DMS153 (cell line): ENCODE measurements around the gene STIMATE.

Experiments used
- DNase-seq: peaks from one replicate; lab custom pipeline; 2025; lab: John Stamatoyannopoulos, UW

STIMATE gene

DNA sequence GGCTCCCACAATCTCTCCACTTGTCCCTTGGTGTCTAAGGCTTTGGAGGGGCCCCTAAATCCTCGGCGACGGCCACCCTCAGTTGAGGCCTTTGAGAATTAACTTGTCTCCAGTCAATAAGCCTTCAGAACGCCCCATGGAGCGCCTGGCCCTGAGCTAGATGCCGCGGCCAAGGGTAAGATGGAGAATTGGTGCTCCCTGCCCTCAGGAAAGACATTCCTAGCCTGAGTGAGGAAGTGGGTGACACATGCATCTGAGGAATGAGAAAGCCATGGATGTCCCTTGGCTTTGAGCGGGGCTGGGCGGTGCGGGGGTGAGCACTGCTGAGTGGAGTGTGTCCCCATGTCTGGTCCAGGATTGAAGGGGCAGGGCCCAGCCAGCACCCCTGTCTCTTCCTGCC lies 80.1 kb downstream of the STIMATE start:
- DNase-seq = no peak

DNA sequence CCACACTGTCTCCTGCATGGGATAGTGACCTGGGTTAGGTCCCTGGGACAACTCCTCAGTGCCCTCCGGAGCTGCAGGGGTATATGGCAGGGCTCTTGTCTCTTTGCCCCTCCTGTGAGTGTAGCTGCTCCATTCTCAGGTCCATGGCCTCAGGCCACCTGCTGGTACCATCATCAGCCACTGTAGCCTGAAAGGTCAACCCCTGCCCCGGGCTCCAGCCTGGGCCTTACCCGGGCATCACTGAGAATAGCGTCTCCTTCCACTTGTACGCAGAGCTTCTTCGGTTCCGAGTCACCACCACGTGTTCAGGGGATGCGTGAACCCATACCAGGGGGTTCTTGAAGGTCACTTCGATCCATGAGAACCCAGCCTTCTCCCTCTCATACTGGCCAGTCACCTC lies 80.7 kb downstream of the STIMATE start:
- no peak for DNase-seq

- no peak for DNase-seq
These were observed 81.1 kb downstream of the STIMATE start for GRCh38 chr3:52816199-52816598.

- DNase-seq = no peak
These were observed 83.5 kb downstream of the STIMATE start for GRCh38 chr3:52813810-52814209.

DNA sequence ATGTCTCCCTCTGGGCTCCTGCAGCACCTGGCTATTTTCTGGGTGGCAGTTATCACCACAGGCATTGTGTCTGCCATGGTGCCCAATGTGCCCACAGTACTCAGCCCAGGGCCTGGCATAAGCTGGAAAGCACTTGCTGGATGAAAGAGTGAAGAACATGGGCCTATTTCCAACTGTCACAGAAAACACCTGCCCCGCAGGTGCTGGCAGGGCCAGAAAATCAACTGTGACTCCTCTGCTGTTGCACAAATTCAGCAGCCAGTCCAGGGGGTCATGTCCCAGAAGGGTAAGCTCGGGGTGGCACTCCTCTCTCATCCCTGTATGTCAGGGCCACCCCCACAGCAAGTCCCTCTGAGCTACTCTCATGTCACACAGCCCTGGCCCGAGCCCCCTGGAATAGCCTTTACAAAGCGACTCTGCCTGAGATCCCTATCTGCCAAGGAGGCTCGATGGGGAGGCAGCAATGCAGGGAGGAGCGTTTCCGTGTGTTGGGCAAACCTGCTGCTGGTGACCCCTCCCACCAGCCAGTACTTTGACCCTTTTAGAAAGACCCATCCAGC lies 85.8 kb downstream of the STIMATE start:
- DNase-seq = no peak

GRCh38 chr3:52810923-52811322 lies 86.4 kb downstream of the STIMATE start:
- DNase-seq = no peak

DNA sequence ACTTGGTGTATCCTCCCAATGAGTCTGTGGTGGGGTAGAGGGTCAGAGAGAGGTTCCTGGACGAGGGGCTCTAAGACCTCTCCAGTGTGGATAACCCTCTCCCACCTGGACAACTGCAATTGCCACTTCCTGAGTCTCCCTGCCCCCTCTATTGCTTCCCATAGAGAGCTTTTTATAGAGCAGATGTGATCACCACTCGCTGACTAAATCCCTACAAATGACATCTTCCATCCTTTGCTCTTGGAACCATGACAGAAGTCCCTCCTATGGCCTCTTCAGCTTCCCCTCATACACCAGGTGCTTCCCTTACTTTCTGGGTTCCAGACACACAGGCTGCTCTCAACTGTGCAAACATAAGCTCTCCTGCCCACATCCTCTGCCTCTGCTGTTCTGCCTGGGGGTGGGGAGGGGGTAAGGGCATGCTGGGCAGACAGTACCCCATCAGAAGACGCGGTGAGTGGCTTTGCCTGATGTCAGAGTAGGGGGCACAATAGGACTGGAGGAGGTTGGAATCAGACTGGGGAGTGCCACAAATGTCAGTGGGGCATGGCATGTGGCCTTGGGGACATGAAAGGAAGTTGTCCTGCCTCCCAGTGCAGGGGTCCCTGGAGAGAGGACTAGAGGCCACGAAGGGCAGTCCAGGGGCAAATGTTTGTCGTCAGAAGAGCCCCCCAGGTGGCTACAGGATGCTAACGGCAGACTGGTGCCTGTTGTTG lies 87.5 kb downstream of the STIMATE start:
- DNase-seq = peak; percentile 7

DNA sequence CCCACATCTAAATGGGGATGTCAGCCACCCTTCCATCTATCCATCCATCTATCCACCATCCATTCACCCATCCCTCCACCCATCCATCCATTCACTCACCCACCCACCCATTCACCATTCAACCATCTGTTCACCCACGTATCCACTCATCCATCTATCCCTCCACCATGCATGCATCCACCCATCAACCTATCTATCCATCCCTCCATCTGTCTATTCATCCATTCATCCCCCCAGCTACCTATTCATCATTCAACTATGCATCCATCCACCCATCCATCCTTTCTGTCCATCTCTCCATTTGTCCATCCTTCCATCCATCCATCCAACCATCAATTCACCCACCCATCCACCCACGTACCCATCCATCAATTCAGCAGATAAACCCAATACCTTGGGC lies 88.2 kb downstream of the STIMATE start:
- DNase-seq = no peak

- DNase-seq = no peak
These were observed 91.9 kb downstream of the STIMATE start for GRCh38 chr3:52805270-52806039.

DNA sequence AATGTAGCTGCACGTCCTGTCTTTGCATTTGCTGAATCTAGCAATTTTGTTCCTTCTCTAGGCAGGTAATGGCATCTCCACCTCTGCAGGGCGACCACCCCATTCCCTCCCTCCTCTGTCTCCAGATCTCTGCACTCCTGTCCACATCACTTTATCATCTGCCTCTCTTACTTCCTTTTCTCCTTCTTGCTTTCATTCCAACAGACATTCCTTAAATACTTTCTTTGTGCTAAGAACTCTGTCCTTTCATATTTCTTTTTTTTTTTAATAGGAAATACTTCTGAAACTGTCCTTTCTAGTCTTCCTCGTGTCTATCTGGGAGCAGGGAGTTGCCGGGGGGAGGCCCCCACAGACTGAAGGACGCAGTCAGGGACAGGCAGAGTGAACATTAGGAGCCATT lies 95.5 kb downstream of the STIMATE start:
- DNase-seq = no peak

GRCh38 chr3:52800079-52800478 lies 97.3 kb downstream of the STIMATE start:
- no peak for DNase-seq

- DNase-seq = no peak
These were observed 98.3 kb downstream of the STIMATE start for GRCh38 chr3:52798978-52799476.

DNA sequence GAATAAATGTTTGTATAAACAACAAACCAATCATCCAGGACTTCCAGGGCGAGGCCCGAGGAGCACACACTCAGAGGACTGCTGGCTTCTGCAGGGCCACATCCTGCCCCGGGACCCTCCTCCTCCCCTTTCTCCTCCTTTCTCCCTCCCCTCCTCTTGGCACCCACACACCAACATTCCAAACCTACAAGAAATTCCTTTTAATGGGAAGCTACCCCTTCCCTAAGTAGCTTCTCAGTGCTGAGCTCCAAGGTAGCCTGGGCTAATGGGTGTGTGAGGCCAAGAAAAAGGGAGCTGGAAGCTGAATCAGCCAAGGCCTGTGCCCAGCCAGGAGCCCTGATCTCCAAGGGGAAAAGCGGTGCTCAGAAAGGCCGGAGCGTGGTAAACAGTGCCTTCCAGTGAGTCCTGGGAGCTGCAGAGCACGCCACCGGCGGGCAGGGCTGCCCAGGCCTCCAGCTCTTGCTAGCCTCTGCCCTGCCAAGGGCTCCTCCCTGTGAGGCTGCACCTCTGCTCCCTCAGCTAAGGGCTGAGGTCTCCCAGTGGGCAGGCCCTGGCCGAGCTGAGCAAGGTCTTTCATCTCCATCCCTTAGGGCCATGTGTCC lies 98.9 kb downstream of the STIMATE start:
- DNase-seq = no peak

GRCh38 chr3:52796411-52796810 lies 100.9 kb downstream of the STIMATE start:
- DNase-seq = no peak

DNA sequence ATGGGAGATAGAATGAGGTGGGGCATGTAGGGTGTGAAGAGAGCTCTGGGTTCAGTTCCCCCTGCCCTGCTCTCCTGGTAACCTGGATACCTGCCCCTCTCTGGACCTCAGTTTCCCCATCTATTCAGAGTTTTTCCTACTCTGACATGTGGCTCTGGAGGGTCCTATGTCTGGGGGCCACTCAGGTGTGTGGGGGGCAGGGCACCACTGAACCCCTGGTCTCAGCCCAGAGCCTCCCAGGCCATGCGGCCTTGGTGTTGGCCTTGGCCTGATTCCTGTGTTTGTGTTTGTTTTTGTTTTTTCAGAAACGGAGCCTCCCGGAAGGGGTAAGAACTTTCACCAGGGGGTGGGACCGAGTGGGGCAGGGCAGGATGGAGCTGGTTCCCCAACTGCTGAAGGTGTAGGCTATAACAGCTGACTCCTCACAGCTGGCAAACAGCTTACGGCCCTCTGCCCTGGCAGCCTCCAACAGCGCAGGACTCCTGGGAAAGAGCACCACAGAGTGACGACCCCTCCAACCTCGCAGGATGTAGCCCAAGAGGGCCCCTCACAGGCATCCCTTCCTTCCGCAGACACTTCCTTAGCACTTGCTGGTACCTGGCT lies 101.9 kb downstream of the STIMATE start:
- no peak for DNase-seq

DNA sequence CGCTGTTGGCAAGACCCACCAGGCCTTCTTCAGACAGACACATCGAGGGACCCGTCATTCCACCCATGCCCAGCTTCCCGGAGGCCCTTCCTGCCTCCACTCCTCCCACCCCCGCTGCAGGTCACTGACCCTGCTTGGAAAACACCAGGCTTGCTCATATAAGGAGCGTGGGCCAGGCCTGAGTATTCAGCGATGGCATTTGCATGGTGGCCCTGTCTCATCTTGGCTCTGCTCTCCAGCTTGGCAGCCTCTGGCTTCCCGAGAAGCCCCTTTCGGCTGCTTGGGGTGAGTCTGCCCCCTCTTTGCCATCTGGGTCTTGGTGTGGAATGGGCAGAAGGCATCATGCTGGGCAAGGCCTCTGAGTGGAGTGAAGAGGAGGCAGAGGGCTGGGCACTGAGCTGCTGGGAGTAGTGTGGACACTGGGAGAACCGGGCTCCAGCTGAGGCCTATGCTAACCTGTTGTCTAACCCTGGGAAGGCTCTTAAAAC lies 102.7 kb downstream of the STIMATE start, which contains the start of gene ITIH3:
TSS of gene ITIH3 (plus strand) at position 185 of the 488 bp plus-strand sequence. CDS start at position 193, 8 bp downstream.
- DNase-seq = no peak

DNA sequence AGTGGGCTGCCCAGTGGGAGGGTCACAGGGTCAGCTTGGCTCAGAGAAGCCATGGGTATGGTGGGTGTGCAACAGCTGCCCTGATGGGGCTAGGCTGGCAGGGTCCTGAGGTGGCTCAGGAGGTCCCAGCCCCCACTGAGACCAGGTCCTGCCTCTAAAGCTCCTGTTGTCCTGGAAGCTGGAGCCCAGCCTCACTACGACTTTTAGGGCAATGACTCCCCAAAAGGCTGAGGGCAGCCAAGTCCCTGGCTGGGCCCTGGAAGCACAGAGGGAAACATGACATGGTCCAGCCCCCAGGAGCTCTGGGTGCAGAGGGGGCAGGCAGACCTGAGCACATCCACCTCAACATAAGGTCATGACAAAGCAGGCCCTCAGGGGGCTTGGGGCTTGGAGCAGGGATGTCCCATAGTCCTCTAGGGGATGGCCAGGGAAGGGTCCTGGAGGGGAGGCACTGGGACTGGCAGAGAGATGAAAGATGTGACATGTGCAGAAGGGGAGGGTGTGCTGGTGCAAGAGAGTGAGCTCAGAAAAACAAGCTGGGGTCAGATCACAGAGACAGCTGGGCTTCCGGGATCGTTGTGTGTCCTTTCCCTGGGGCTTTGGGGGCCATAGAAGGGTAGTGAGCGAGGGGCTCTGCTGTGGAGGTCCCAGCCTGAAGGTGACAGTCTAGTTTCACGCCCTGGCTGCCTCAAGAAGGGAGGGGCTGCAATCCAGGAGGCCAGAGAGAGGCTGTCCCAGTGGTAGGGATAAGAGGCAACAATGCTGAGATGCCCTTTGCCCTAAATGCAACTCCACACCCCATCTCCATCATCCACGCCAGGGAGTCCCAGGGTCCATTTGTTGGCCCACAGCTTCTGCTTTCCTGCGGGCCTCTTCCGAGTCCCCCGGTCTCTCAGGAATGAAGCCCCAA lies 103.4 kb downstream of the STIMATE start:
- no peak for DNase-seq

DNA sequence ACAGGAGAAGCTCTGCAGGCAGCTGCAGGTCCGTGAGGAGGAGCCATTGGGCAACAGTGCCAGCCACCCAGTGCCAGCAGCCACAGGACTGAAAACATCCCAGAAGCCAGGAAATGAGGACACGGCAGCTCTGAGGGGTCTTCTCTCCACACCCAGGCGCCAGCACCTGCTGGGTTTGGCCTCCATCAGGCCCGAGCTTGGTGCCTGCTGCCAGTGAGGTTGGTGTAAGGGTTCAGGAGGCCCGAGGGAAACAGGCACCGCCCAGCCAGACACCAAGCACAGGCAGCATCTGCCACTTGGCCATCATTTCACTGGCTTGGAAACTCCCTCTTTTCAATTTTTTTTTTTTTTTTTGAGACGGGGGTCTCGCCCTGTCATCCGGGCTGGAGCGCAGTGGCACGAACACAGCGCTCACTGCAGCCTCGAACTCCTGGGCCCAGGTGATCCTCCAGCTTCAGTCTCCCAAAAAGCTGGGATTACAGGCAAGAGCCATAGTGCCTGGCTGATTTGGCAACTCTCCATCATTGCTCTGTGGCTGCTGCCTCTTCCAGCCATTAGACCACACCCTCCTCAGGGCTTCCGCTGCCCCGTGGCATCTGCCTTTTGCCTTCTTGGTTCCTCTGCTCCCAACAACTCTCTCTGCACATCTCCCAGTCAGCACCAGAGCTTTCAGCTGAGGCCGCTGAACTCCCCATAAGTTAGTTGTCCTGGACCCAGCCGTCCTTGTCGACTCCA lies 104.2 kb downstream of the STIMATE start:
- DNase-seq = no peak

DNA sequence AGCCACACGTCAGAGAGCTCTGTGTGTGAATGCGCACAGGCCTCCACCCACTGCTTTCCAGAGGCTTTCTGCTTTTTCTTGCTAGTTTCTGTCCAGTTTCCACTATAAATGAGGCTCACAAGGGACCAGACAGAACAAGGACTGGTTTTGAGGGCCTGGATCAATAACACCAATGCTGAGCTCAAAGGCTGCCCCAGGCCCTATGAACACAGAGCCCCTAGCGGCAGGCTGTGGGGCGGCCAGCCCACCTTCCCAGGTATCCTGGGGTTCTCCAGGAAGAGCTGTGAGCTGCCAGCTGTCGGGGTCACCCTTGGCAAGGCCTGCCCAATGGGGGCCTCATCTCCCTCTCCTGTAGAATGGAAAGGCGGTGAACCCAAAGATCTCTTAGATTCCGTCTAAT lies 104.9 kb downstream of the STIMATE start:
- DNase-seq = no peak

- DNase-seq = no peak
These were observed 105.4 kb downstream of the STIMATE start for GRCh38 chr3:52791928-52792327.
